Uterus (tissue), 4 donors: ENCODE measurements around the gene RCE1. TPM values are rescaled to one million over a fixed set of nuclear protein-coding genes. Genes with fewer than 3 reads are reported as not detected.

Experiments used
- DNase-seq, 2 donors: peaks; one replicate each; pipeline ENCODE4 v3.0.0-alpha.2; 2019 to 2020
- H3K27ac ChIP-seq, 2 donors: fragments of 200-600 bp; sonication (generic); 1 replicate in 1 of 2; 2 replicates in 1 of 2; pipeline ENCODE4 v1.5.1; 2016 to 2018
- H3K27me3 ChIP-seq, 2 donors: fragments of 200-600 bp; sonication (generic); one replicate each; pipeline ENCODE4 v1.5.1; 2018 to 2019; ENCODE audit warnings: control low read depth in 1 of 2
- H3K36me3 ChIP-seq, 2 donors: fragments of 200-600 bp; sonication (generic); one replicate each; pipeline ENCODE4 v1.5.1; 2019; ENCODE audit warnings: control low read depth in 1 of 2
- H3K4me1 ChIP-seq, 2 donors: fragments of 200-600 bp; sonication (generic); one replicate each; pipeline ENCODE4 v1.5.1; 2018 to 2019; ENCODE audit warnings: control low read depth in 1 of 2
- H3K4me3 ChIP-seq, 2 donors: fragments of 200-600 bp; sonication (generic); 1 replicate in 1 of 2; 2 replicates in 1 of 2; pipeline ENCODE4 v1.5.1; 2018 to 2019; ENCODE audit warnings: mild to moderate bottlenecking in 1 of 2
- H3K9me3 ChIP-seq, 2 donors: fragments of 200-600 bp; sonication (generic); one replicate each; pipeline ENCODE4 v1.5.1; 2019; ENCODE audit warnings: control low read depth in 1 of 2
- CTCF ChIP-seq, 4 experiments: fragments of 200-600 bp in 2 of 4; fragments of 450-650 bp in 2 of 4; sonication (generic) in 2 of 4; IDR thresholded peaks; one replicate each; pipeline ENCODE4 v1.5.1; 2016 to 2019; ENCODE audit warnings: antibody characterized with exemption in 4 of 4, mild to moderate bottlenecking in 2 of 4, moderate library complexity in 1 of 4
- POLR2A ChIP-seq, 2 donors: fragments of 450-650 bp; IDR thresholded peaks; one replicate each; pipeline ENCODE4 v1.6.1; 2016; ENCODE audit warnings: antibody characterized with exemption in 2 of 2, mild to moderate bottlenecking in 1 of 2, moderate library complexity in 1 of 2
- intact Hi-C: fragments of 100-400 bp; cut with DNase I; formaldehyde crosslinking; loops from one replicate; pipeline ENCODE4 v1.15.1; 2023; ENCODE audit warnings: low total_unique reads
- total RNA-seq, 4 donors: library from RNA; depleted of rRNA in 3 of 4; stranded (reverse); fragments of >200 nt in 3 of 4; gene quantifications; one replicate each; pipeline versions ENCODE4 v1.1.0 to v1.2.4, GENCODE V29; 2014 to 2023
- donor health status: DM: yes; HTN: yes; CAD: no.

RCE1 gene
- total RNA-seq, 4 donors from 2014 or later: 2.3 to 19.4 (median 13.7) TPM

GRCh38 chr11:66881451-66881835 lies 38.2 kb downstream of the RCE1 start:
- intact Hi-C loops: no loop called here
- no peaks in the 10 kb centered on the region for H3K9me3 ChIP-seq
- DNase-seq: no peak
- no peaks in the 10 kb centered on the region for H3K36me3 ChIP-seq
- TF ChIP-seq CTCF (IDR thresholded peaks at IDR 0.05) (no peak), POLR2A (IDR thresholded peaks at IDR 0.05) (no peak)
- no peak overlapping the region for H3K27ac ChIP-seq
- no peak overlapping the region for H3K4me3 ChIP-seq
- no peaks in the 10 kb centered on the region for H3K4me1 ChIP-seq
- no peaks in the 10 kb centered on the region for H3K27me3 ChIP-seq

- no peaks in the 10 kb centered on the region for H3K27me3 ChIP-seq
- H3K4me1 ChIP-seq: no peaks in the 10 kb centered on the region
- H3K36me3 ChIP-seq: no peaks in the 10 kb centered on the region
- no peak for DNase-seq
- TF ChIP-seq CTCF (IDR thresholded peaks at IDR 0.05) (no peak), POLR2A (IDR thresholded peaks at IDR 0.05) (no peak)
- H3K27ac ChIP-seq: no peak overlapping the region
- intact Hi-C loops: no loop called here
- H3K9me3 ChIP-seq: no peaks in the 10 kb centered on the region
- H3K4me3 ChIP-seq: no peak overlapping the region
Measured at GRCh38 chr11:66881927-66882452, 38.7 kb downstream of the RCE1 start.

- Histone ChIP-seq H3K4me1 (no peaks in the 10 kb centered on the region), H3K27ac (no peak overlapping the region), H3K9me3 (no peaks in the 10 kb centered on the region), H3K27me3 (no peaks in the 10 kb centered on the region), H3K36me3 (no peaks in the 10 kb centered on the region), H3K4me3 (no peak overlapping the region)
- DNase-seq: no peak
- intact Hi-C loops: no loop called here
- TF ChIP-seq CTCF (IDR thresholded peaks at IDR 0.05) (no peak), POLR2A (IDR thresholded peaks at IDR 0.05) (no peak)
Measured at GRCh38 chr11:66882561-66883015, 39.3 kb downstream of the RCE1 start.

- H3K9me3 ChIP-seq: no peaks in the 10 kb centered on the region
- no peak overlapping the region for H3K27ac ChIP-seq
- no peaks in the 10 kb centered on the region for H3K4me1 ChIP-seq
Measured at GRCh38 chr11:66883016-66883965, 40.0 kb downstream of the RCE1 start.

More at GRCh38 chr11:66883016-66883965, 40.0 kb downstream of the RCE1 start:
- no peaks in the 10 kb centered on the region for H3K36me3 ChIP-seq
- no peak for DNase-seq
- TF ChIP-seq POLR2A (IDR thresholded peaks at IDR 0.05) (no peak), CTCF (IDR thresholded peaks at IDR 0.05) (peak; percentile 36 to 53 (median 42))
- no peak overlapping the region for H3K4me3 ChIP-seq
- no peaks in the 10 kb centered on the region for H3K27me3 ChIP-seq
- intact Hi-C loops: no loop called here
